Endodermal cell (in vitro differentiated cells): ENCODE results near the gene SLC4A8. TPM values are rescaled to one million over a fixed set of nuclear protein-coding genes. Genes with fewer than 3 reads are reported as not detected.
A peak's percentile ranks its signal among the peaks of the same experiment; 100 is the strongest.

Experiments used
- DNase-seq: peaks from one replicate; pipeline ENCODE4 v3.0.0-alpha.2; 2017
- H3K27ac ChIP-seq: 2 replicates; pipeline ENCODE4 v1.5.1; 2013; ENCODE audit warnings: mild to moderate bottlenecking, low read depth, low read length, moderate library complexity
- H3K27me3 ChIP-seq: 2 replicates; pipeline ENCODE4 v1.6.1; 2013; ENCODE audit warnings: mild to moderate bottlenecking, low read length, moderate library complexity; ENCODE audit not compliant: insufficient read depth, control insufficient read depth, poor library complexity, severe bottlenecking
- H3K36me3 ChIP-seq: 2 replicates; pipeline ENCODE4 v1.7.0; 2013; ENCODE audit warnings: mild to moderate bottlenecking, low read length, moderate library complexity; ENCODE audit not compliant: control insufficient read depth, insufficient read depth
- H3K4me1 ChIP-seq: one replicate; pipeline ENCODE4 v1.7.0; 2013; ENCODE audit warnings: low read length; ENCODE audit not compliant: control insufficient read depth, insufficient read depth
- H3K4me3 ChIP-seq: 2 replicates; pipeline ENCODE4 v1.5.1; 2013; ENCODE audit warnings: mild to moderate bottlenecking, low read length, moderate library complexity
- H3K9ac ChIP-seq: 2 replicates; pipeline ENCODE4 v1.6.1; 2013; ENCODE audit warnings: mild to moderate bottlenecking, low read length, moderate library complexity; ENCODE audit not compliant: poor library complexity, severe bottlenecking; ENCODE audit errors: extremely low read depth
- H3K9me3 ChIP-seq: 2 replicates; pipeline ENCODE4 v1.6.1; 2013; ENCODE audit warnings: mild to moderate bottlenecking, low read length, moderate library complexity; ENCODE audit not compliant: control insufficient read depth
- H3K27ac Mint-ChIP-seq: 2 replicates; pipeline ENCODE4 v1.8.0; 2020; ENCODE audit warnings: mixed read lengths
- H3K27me3 Mint-ChIP-seq: 2 replicates; pipeline ENCODE4 v1.8.0; 2021; ENCODE audit warnings: mild to moderate bottlenecking, mixed read lengths; ENCODE audit not compliant: insufficient read depth
- H3K36me3 Mint-ChIP-seq: 2 replicates; pipeline ENCODE4 v1.8.0; 2020; ENCODE audit warnings: low read depth, mixed read lengths
- H3K4me1 Mint-ChIP-seq: 2 replicates; pipeline ENCODE4 v1.8.0; 2020; ENCODE audit warnings: mixed read lengths
- H3K4me3 Mint-ChIP-seq: 2 replicates; pipeline ENCODE4 v1.8.0; 2020; ENCODE audit warnings: mild to moderate bottlenecking, moderate library complexity, mixed read lengths
- H3K9me3 Mint-ChIP-seq: 2 replicates; pipeline ENCODE4 v1.8.0; 2020; ENCODE audit warnings: mild to moderate bottlenecking, mixed read lengths
- CTCF ChIP-seq: fragments of 200-600 bp; sonication (generic); conservative IDR thresholded peaks from 2 replicates; pipeline ENCODE4 v1.5.0; 2021; ENCODE audit warnings: antibody characterized with exemption, mild to moderate bottlenecking
- WGBS, 2 experiments: methylation state at CpG; one replicate each; pipeline versions ENCODE4 v1.1.5 to v1.1.7; 2013; ENCODE audit warnings: missing lambda C conversion rate in 2 of 2, mixed read lengths in 1 of 2; ENCODE audit not compliant: insufficient coverage in 1 of 2, insufficient read length in 1 of 2; 5-methylcytosine and 5-hydroxymethylcytosine counted together
- total RNA-seq, 2 donors: library from RNA; stranded (reverse); fragmentation: NEBNext Ultra II Directional in 1 of 2; extraction: Animal tissue kit (Norgen Biotek cat#: 25700) in 1 of 2; gene quantifications; 2 replicates in 1 of 2; 3 replicates in 1 of 2; pipeline ENCODE4 v1.2.1, GENCODE V29; 2021

Gene SLC4A8
- total RNA-seq, 2 donors from 2014 or later = 25.8 to 26.4 TPM

- no peak overlapping the region for H3K9ac ChIP-seq
- Mint-ChIP-seq H3K4me3 (no peak overlapping the region), H3K4me1 (peaks cover 44% of the 10 kb centered on the region), H3K27ac (peak overlapping the region; percentile 54), H3K9me3 (no peaks in the 10 kb centered on the region), H3K36me3 (no peaks in the 10 kb centered on the region), H3K27me3 (peaks cover 5% of the 10 kb centered on the region)
- no peaks in the 10 kb centered on the region for H3K27me3 ChIP-seq
- H3K4me1 ChIP-seq = peaks cover 8% of the 10 kb centered on the region
- H3K4me3 ChIP-seq = no peak overlapping the region
- H3K27ac ChIP-seq = no peak overlapping the region
- H3K9me3 ChIP-seq = peaks cover 6% of the 10 kb centered on the region
- DNase-seq = no peak
- 84 to 94% methylated on average over 4 to 6 of the region's 6 CpGs for WGBS, 2 experiments
- no peaks in the 10 kb centered on the region for H3K36me3 ChIP-seq
- TF ChIP-seq CTCF = peak; percentile 33
Measured at GRCh38 chr12:51528852-51529650, 104.4 kb downstream of the SLC4A8 start.

DNA sequence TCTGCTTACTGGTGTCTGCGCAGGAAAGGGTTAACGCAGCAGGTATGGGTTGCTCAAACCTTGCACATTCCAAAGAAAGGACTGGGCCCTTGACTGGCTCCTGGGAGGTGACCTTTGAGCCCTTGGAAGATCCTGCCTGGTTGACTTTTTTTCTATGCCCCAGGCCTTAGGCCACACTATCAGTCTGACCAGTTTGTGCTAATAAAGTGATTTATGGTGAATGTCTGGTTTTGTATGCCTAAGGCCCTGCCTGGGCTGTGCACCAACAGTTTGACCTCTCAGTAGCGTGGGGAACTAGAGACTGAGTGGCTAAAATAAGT is 105.0 kb downstream of the SLC4A8 start:
- no peaks in the 10 kb centered on the region for H3K36me3 ChIP-seq
- no peak for DNase-seq
- H3K9me3 ChIP-seq = peaks cover 6% of the 10 kb centered on the region
- H3K27ac Mint-ChIP-seq = no peak overlapping the region
- no peaks in the 10 kb centered on the region for H3K27me3 ChIP-seq
- no peaks in the 10 kb centered on the region for H3K36me3 Mint-ChIP-seq
- H3K4me3 Mint-ChIP-seq = no peak overlapping the region
- no peak for TF ChIP-seq CTCF
- H3K9ac ChIP-seq = no peak overlapping the region
- H3K4me1 ChIP-seq = peaks cover 3% of the 10 kb centered on the region
- peaks cover 39% of the 10 kb centered on the region for H3K4me1 Mint-ChIP-seq
- 70 to 92% methylated on average over 1 to 3 of the region's 3 CpGs for WGBS, 2 experiments
- H3K27ac ChIP-seq = no peak overlapping the region
- no peaks in the 10 kb centered on the region for H3K9me3 Mint-ChIP-seq
- H3K27me3 Mint-ChIP-seq = peaks cover 5% of the 10 kb centered on the region
- H3K4me3 ChIP-seq = no peak overlapping the region

DNA sequence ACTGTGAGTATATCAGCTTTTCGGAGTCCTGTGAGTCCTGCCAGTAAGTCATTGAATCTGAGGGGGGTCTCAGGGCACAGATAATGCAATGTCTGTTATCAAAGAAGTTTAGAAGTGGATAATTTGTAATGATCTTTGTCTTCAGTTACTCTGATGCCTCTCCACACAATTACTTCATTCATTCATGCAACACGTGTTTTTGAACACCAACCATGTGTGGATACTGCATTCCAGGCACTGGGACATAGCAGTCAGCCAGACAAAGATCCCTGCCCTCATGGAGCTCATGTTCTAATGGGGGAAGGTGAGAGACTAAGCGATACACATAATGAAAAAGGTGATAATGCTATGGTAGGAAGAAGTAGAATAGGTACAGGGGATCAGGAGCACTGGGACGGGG is 105.6 kb downstream of the SLC4A8 start:
- no peak for TF ChIP-seq CTCF
- Mint-ChIP-seq H3K9me3 (no peaks in the 10 kb centered on the region), H3K4me1 (peaks cover 37% of the 10 kb centered on the region), H3K27ac (no peak overlapping the region), H3K27me3 (peaks cover 5% of the 10 kb centered on the region), H3K4me3 (no peak overlapping the region), H3K36me3 (no peaks in the 10 kb centered on the region)
- no peak overlapping the region for H3K27ac ChIP-seq
- H3K9ac ChIP-seq = no peak overlapping the region
- WGBS, 2 experiments = 83 to 93% methylated on average over 2 to 4 of the region's 4 CpGs
- no peaks in the 10 kb centered on the region for H3K27me3 ChIP-seq
- H3K4me1 ChIP-seq = peaks cover 2% of the 10 kb centered on the region
- H3K36me3 ChIP-seq = no peaks in the 10 kb centered on the region
- H3K4me3 ChIP-seq = no peak overlapping the region
- no peak for DNase-seq
- H3K9me3 ChIP-seq = peaks cover 6% of the 10 kb centered on the region
